WI38 (cell line): ENCODE measurements around the gene ARL11.

Source experiments
- H3K4me3 ChIP-seq: 2 replicates; pipeline ENCODE4 v1.5.1; 2011; ENCODE audit warnings: low read depth, mild to moderate bottlenecking, control low read depth, low read length
- TF ChIP-seq, protein P1 (sequence below): IDR thresholded peaks from 2 replicates; pipeline ENCODE4 v1.5.1; 2012; ENCODE audit warnings: low read depth, mild to moderate bottlenecking, control low read depth, low read length

ARL11 gene

GRCh38 chr13:49620170-49620621 lies 8.1 kb upstream of the ARL11 start:
- TF ChIP-seq, protein P1, sequence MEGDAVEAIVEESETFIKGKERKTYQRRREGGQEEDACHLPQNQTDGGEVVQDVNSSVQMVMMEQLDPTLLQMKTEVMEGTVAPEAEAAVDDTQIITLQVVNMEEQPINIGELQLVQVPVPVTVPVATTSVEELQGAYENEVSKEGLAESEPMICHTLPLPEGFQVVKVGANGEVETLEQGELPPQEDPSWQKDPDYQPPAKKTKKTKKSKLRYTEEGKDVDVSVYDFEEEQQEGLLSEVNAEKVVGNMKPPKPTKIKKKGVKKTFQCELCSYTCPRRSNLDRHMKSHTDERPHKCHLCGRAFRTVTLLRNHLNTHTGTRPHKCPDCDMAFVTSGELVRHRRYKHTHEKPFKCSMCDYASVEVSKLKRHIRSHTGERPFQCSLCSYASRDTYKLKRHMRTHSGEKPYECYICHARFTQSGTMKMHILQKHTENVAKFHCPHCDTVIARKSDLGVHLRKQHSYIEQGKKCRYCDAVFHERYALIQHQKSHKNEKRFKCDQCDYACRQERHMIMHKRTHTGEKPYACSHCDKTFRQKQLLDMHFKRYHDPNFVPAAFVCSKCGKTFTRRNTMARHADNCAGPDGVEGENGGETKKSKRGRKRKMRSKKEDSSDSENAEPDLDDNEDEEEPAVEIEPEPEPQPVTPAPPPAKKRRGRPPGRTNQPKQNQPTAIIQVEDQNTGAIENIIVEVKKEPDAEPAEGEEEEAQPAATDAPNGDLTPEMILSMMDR = no peak
- no peak overlapping the region for H3K4me3 ChIP-seq

- no peak overlapping the region for H3K4me3 ChIP-seq
- TF ChIP-seq, protein P1 = no peak
Measured at GRCh38 chr13:49622174-49622946, 5.9 kb upstream of the ARL11 start.

- no peak overlapping the region for H3K4me3 ChIP-seq
- TF ChIP-seq, protein P1 = no peak
Measured at GRCh38 chr13:49624229-49624628, 4.1 kb upstream of the ARL11 start.

- no peak overlapping the region for H3K4me3 ChIP-seq
- TF ChIP-seq, protein P1 = no peak
Measured at GRCh38 chr13:49625392-49626079, 2.8 kb upstream of the ARL11 start.

DNA sequence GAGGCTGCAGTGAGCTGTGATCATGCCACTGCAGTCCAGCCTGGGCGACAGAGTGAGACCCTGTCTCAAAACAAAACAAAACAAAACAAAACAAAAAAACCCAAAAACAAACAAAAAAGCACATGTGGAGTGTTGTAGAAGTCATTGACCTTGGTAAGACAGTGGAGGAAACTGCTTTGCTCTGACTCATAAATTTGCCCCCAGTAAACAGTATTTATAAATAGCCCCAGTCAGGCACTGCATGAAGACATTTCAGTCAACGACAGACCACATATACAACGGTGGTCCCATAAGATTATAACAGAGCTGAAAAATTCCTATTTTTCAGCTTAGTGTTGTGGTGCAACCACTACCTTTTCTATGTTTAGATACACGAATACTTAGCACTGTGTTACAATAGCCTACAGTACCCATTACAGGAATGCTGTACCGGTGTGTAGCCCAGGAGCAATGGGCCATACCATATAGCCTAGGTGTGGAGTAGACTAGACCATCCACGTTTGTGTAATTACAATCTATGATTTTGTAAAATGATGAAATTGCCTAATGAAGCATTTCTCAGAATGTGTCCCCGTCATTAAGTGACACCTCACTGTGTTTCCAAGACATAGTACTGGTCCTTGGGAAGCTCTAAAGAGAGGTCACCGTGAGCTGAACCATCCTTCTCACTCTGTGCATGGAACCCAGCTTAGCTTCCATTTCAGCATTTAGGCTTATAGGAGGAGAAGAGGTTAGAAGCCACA lies 1.1 kb downstream of the ARL11 start:
- no peak overlapping the region for H3K4me3 ChIP-seq
- TF ChIP-seq, protein P1 = no peak

DNA sequence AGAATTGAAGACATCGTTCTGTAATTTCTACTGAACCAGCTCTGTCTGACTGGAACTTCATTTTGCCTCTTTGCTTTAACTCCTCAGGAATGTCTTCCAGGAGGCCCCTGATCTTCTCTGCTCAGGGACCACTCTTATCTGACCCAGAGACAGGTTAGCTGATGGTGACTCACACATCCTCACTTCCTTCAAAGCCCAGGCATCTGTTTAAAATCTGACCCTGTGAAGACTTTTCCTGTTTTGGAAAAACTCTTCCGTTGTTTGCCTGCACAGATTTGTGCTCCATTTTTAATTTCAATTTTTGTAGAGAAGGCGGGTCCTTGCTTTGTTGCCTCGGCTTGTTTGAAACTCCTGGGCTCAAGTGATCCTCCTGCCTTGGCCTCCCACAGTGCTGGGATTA lies 1.6 kb downstream of the ARL11 start:
- H3K4me3 ChIP-seq = no peak overlapping the region

More for the DNA sequence above, 1.6 kb downstream of the ARL11 start:
- TF ChIP-seq, protein P1 = no peak
